ENCODE data around the gene MGLL.

The MGLL gene

GRCh38 chr3:127652246-127652995 lies 169.9 kb downstream of the MGLL start:
- no peak for DNase-seq

- no peak for DNase-seq
Observed at GRCh38 chr3:127651516-127652172, 170.7 kb downstream of the MGLL start.

- DNase-seq = no peak
Observed at GRCh38 chr3:127650236-127650635, 172.1 kb downstream of the MGLL start.

GRCh38 chr3:127647845-127648204 lies 174.5 kb downstream of the MGLL start:
- DNase-seq = no peak

- DNase-seq = peak; percentile 53
Observed at GRCh38 chr3:127647166-127647844, 175.0 kb downstream of the MGLL start.

- peak; percentile 37 for DNase-seq
Observed at GRCh38 chr3:127646501-127647046, 175.7 kb downstream of the MGLL start.

GRCh38 chr3:127645371-127646015 lies 176.8 kb downstream of the MGLL start:
- DNase-seq = no peak

GRCh38 chr3:127644641-127645370 lies 177.5 kb downstream of the MGLL start:
- no peak for DNase-seq

- DNase-seq = no peak
Observed at GRCh38 chr3:127640042-127640355, 182.3 kb downstream of the MGLL start.

- DNase-seq = no peak
Observed at GRCh38 chr3:127639173-127640041, 182.9 kb downstream of the MGLL start.
